Activated T-cell treated with anti-CD3 and anti-CD28 coated beads, Interleukin-2, amount 50 U/mL, for 4 hours (primary cell): ENCODE results near the gene ERFE. TPM values are rescaled to one million over a fixed set of nuclear protein-coding genes. Genes with fewer than 3 reads are reported as not detected.
A peak's percentile ranks its signal among the peaks of the same experiment; 100 is the strongest.

Experiments
- ATAC-seq, 2 donors: fragments of 200-7000 bp; cut with Tn5 transposase; one replicate each; pipeline ENCODE4 v1.10.0; 2021
- DNase-seq: peaks from one replicate; pipeline ENCODE4 v3.0.0-alpha.2; 2020
- H3K27me3 Mint-ChIP-seq: one replicate; pipeline ENCODE4 v1.8.0; 2021; ENCODE audit warnings: low read depth, mixed read lengths
- H3K36me3 Mint-ChIP-seq: one replicate; pipeline ENCODE4 v1.8.0; 2022; ENCODE audit warnings: mixed read lengths; ENCODE audit not compliant: insufficient read depth
- H3K4me1 Mint-ChIP-seq: one replicate; pipeline ENCODE4 v1.8.0; 2021; ENCODE audit warnings: low read depth, mixed read lengths
- H3K4me3 Mint-ChIP-seq: one replicate; pipeline ENCODE4 v1.8.0; 2021; ENCODE audit warnings: mild to moderate bottlenecking, moderate library complexity, mixed read lengths
- H3K9me3 Mint-ChIP-seq: one replicate; pipeline ENCODE4 v1.8.0; 2021; ENCODE audit warnings: mixed read lengths
- total RNA-seq, 3 donors: library from RNA; stranded (reverse); gene quantifications; one replicate each; pipeline ENCODE4 v1.2.1, GENCODE V29; 2021

Gene ERFE
- total RNA-seq, 3 donors from 2014 or later, result 0.13 to 0.91 (median 0.22) TPM

DNA sequence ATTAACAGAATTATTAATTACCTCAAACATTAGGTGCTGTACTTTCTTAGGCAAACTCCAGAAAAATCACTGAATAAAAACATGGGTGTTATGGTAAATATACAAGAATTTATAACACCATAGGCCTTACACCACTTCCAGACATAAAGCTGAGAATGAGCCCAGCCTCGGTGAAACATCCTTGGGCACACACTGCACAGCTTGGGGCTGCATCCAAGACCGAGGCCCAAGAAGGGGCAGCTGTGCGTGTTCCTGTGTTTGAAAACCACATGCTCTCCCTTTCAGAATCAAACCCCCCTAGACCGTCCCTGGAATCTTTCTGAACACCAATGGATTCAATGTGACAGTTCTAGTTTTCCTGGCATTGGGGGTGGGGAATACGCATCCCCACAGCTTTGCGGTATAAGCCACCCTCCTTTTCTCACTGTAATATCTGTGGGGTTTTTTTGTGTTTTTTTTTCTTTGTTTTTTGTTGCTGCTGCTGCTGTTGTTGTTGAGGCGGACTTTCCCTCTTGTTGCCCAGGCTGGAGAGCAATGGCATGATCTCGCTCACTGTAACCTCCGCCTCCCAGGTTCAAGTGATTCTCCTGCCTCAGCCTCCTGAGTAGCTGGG is 12.9 kb downstream of the ERFE start:
- H3K27me3 Mint-ChIP-seq, result no peaks in the 10 kb centered on the region
- no peaks in the 10 kb centered on the region for H3K4me1 Mint-ChIP-seq
- no peak for ATAC-seq
- H3K36me3 Mint-ChIP-seq, result peaks cover 44% of the 10 kb centered on the region
- no peak overlapping the region for H3K4me3 Mint-ChIP-seq
- no peaks in the 10 kb centered on the region for H3K9me3 Mint-ChIP-seq
- no peak for DNase-seq

GRCh38 chr2:238172439-238172838 is 13.7 kb downstream of the ERFE start:
- DNase-seq (no peak), ATAC-seq (no peak)
- Mint-ChIP-seq H3K9me3 (no peaks in the 10 kb centered on the region), H3K4me3 (no peak overlapping the region), H3K4me1 (no peaks in the 10 kb centered on the region), H3K36me3 (peaks cover 50% of the 10 kb centered on the region), H3K27me3 (no peaks in the 10 kb centered on the region)

GRCh38 chr2:238173692-238174091 is 14.9 kb downstream of the ERFE start:
- ATAC-seq (no peak), DNase-seq (no peak)
- Mint-ChIP-seq H3K9me3 (no peaks in the 10 kb centered on the region), H3K4me1 (no peaks in the 10 kb centered on the region), H3K27me3 (no peaks in the 10 kb centered on the region), H3K36me3 (peaks cover 50% of the 10 kb centered on the region), H3K4me3 (no peak overlapping the region)

GRCh38 chr2:238174291-238174690 is 15.5 kb downstream of the ERFE start:
- Mint-ChIP-seq H3K9me3 (no peaks in the 10 kb centered on the region), H3K27me3 (no peaks in the 10 kb centered on the region), H3K4me3 (no peak overlapping the region), H3K4me1 (no peaks in the 10 kb centered on the region), H3K36me3 (peaks cover 53% of the 10 kb centered on the region)
- ATAC-seq, result no peak
- DNase-seq, result no peak

DNA sequence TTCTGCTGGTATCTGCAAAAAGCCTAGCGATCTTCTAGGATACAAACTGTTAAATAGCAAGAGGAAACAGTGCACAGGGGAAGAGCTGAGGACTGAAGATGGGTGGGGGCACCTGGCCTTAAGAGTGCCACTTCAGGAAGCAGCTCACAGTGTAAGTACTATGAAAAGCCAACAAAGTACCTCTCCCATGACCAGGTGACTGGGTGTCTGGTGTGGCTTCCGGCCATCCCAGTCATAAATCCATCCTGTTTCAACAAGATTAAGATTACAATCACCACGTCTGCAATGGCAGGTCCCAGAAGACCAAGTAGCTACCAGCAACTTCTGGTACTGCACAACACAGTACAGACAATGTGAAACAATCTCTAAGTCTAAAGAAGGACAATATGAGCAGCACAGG is 15.9 kb downstream of the ERFE start:
- Mint-ChIP-seq H3K4me1 (no peaks in the 10 kb centered on the region), H3K4me3 (no peak overlapping the region), H3K9me3 (no peaks in the 10 kb centered on the region), H3K36me3 (peaks cover 56% of the 10 kb centered on the region), H3K27me3 (no peaks in the 10 kb centered on the region)
- ATAC-seq (no peak), DNase-seq (no peak)

DNA sequence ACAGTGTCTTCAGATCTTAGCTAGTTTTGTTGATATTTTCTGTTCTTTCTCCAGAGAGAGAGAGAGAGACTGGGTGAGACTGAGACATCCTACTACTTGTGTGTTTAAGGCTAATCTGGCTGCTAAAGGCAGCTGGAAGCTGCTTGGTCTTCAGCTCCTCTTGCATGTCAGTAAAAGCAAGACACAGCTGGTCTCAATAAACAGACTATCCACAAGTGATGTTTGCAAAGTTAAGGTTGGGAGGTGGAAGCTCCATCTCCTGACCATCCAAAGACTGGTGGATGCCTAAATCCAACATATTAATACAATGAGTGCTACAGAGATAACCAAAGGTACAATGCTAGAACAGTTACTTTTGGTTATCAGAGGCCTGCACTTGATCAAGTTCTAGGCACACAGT is 17.8 kb downstream of the ERFE start:
- peaks cover 57% of the 10 kb centered on the region for H3K36me3 Mint-ChIP-seq
- DNase-seq (no peak), ATAC-seq (no peak)
- no peaks in the 10 kb centered on the region for H3K27me3 Mint-ChIP-seq
- no peak overlapping the region for H3K4me3 Mint-ChIP-seq
- H3K9me3 Mint-ChIP-seq, result no peaks in the 10 kb centered on the region
- H3K4me1 Mint-ChIP-seq, result no peaks in the 10 kb centered on the region

GRCh38 chr2:238180554-238180953 is 21.8 kb downstream of the ERFE start:
- no peaks in the 10 kb centered on the region for H3K9me3 Mint-ChIP-seq
- H3K4me1 Mint-ChIP-seq, result no peaks in the 10 kb centered on the region
- no peak for DNase-seq
- peaks cover 67% of the 10 kb centered on the region for H3K36me3 Mint-ChIP-seq
- no peak for ATAC-seq
- H3K27me3 Mint-ChIP-seq, result no peaks in the 10 kb centered on the region
- H3K4me3 Mint-ChIP-seq, result no peak overlapping the region

GRCh38 chr2:238182362-238182761 is 23.6 kb downstream of the ERFE start:
- Mint-ChIP-seq H3K36me3 (peaks cover 66% of the 10 kb centered on the region), H3K4me3 (no peak overlapping the region), H3K4me1 (no peaks in the 10 kb centered on the region), H3K9me3 (no peaks in the 10 kb centered on the region), H3K27me3 (no peaks in the 10 kb centered on the region)
- DNase-seq (no peak), ATAC-seq (no peak)

DNA sequence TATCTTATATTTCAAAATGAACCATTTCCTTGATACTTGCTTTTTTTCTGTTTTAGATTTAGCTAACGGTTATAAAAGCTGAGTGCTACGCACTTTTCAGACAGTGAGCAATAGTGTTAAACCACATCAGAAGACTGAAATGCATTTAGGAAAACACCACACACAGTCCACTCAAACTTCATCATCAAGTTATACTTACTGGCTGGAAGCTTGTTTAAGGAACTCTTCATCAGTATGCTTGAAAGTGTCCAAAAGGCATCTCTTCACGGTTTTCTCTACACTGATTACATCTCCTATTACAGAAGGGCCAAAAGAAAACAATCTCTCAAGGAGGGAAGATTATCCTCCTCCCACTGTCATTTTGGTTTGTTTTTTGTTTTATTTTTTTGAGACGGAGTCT is 25.1 kb downstream of the ERFE start:
- H3K36me3 Mint-ChIP-seq, result peaks cover 75% of the 10 kb centered on the region
- no peak for DNase-seq
- H3K27me3 Mint-ChIP-seq, result no peaks in the 10 kb centered on the region
- no peak overlapping the region for H3K4me3 Mint-ChIP-seq
- peak; percentile 40 to 46 for ATAC-seq
- no peaks in the 10 kb centered on the region for H3K9me3 Mint-ChIP-seq
- no peaks in the 10 kb centered on the region for H3K4me1 Mint-ChIP-seq

- Mint-ChIP-seq H3K4me3 (no peak overlapping the region), H3K36me3 (peaks cover 54% of the 10 kb centered on the region), H3K9me3 (no peaks in the 10 kb centered on the region), H3K27me3 (no peaks in the 10 kb centered on the region), H3K4me1 (no peaks in the 10 kb centered on the region)
- ATAC-seq, result no peak
- no peak for DNase-seq
Observed at GRCh38 chr2:238187618-238188548, 29.1 kb downstream of the ERFE start.

DNA sequence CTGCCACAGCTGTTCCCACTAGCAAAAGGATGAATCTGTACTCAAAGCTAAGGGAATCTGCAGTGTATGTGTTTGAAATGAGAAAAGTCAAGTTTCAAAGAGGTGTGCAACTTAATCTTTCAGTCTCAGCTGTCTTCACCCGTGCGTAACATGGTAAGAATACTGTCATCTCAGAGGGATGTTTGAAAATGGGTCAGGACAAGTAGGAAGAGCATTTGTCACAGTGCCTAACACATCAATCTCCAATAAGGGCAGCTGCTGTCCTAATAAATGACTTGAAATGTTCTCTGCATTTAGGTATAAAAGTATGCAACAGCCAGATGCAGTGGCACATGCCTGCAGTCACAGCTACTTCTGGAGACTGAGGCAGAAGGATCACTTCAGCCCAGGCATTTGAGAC is 31.7 kb downstream of the ERFE start:
- Mint-ChIP-seq H3K36me3 (peaks cover 43% of the 10 kb centered on the region), H3K4me1 (peaks cover under 1% of the 10 kb centered on the region), H3K27me3 (no peaks in the 10 kb centered on the region), H3K9me3 (no peaks in the 10 kb centered on the region), H3K4me3 (no peak overlapping the region)
- DNase-seq, result no peak
- no peak for ATAC-seq

DNA sequence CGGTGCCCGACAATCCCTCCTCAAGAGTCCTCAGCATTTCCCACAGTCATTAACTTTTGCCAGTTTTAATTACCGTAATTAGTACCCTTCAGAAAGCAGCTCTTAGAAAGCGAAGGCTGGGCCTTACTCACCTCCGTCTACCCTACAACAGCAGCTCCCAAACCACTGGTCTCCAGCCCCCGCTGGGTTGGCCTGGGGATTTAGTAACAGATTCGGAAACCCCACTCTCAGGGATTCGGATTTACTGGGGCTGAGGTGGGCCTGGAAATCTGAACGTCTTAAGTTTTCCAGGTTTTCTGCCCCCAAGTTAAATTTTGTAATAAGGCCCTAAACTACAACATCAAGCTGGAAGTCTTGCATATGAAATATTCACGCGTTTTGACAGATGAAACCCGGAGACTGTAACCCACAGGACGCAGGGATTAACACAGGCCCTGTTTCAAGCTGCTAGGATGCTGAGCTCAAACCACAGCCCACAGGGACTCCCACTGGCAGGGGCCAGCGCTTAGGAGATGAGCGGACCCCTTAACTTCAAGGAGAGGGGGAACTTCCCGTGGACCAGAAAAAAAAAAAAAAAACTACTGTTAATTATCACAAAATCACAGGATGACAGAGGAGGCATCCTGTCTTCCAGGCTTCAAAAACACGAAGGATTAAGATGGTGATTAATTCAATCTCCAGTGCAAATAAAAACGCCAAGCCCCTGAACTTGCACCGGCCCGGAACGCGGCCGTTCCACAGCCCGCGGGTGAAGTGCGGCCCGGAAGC is 43.7 kb downstream of the ERFE start:
- peaks cover 52% of the 10 kb centered on the region for H3K4me1 Mint-ChIP-seq

DNA sequence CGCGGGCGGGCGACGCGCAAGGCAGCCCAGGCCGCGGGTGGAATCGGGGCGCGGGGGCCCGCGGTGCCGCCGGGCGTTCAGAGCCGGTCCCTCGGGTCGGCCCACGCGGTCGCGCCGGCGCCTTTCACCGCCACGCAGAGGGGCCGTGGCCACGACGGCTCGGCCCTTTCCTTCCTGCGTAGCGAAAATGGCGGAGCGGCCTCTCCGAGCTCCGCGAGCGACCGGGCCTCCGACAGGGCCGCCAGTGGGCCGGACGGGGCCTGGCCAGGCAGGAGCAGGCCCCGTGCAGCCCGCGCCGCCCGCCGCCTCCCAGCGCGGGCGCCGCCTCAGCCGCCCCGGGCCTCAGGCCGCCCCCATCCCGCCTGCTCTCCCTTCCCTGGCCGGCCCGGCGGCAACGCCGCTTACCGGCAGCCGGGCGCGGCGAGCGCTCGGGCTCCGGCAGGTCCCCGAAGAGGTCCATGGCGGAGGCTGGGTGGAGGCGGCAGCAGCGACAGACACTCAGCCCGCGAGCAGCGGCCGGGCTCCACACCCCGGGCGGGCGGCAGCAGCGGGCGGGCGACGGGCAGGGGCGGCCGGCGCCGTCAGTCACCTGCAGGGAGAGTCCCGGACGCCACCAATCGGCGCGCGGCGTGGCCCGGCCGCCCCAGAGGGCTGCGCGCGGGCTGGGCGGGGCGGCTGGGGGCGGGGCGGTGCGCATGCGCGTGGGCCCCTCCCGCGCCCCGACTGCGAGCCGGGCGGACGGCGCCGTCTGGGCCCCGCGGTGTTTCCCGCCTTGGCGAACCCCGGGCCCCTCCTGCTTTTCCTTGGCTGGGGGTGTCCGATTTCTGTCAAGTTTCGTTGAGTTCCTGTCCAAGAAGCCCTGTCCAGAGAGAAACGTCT is 44.6 kb downstream of the ERFE start, which contains the start of gene ILKAP:
Gene ILKAP (minus strand): TSS at position 602 of the 879 bp plus-strand sequence. CDS start 142 bp downstream, at position 460.
- Mint-ChIP-seq H3K4me3 (peak within 1 kb of the TSS; percentile 91), H3K36me3 (peaks cover 8% of the 10 kb centered on the region), H3K27me3 (no peaks in the 10 kb centered on the region), H3K4me1 (peaks cover 44% of the 10 kb centered on the region), H3K9me3 (no peaks in the 10 kb centered on the region)
- DNase-seq, result peak; percentile 87
- peak; percentile 97 to 98 for ATAC-seq

More for the DNA sequence above, 43.7 kb downstream of the ERFE start:
- DNase-seq (no peak), ATAC-seq (no peak)
- Mint-ChIP-seq H3K27me3 (no peaks in the 10 kb centered on the region), H3K4me3 (peak overlapping the region; percentile 91), H3K9me3 (no peaks in the 10 kb centered on the region), H3K36me3 (peaks cover 8% of the 10 kb centered on the region)
